NCI-H187 treated with DMSO at 0.1 percent for 48 hours (cell line): ENCODE data around the gene EYA2.
"Not testable (repeated sequence)": the region's sequence is repeated elsewhere in the genome, so short reads cannot be mapped to it uniquely, and the experiment has no call there.

ENCODE experiments used
- DNase-seq: peaks from one replicate; lab custom pipeline; 2025; lab: John Stamatoyannopoulos, UW

The EYA2 gene

DNA sequence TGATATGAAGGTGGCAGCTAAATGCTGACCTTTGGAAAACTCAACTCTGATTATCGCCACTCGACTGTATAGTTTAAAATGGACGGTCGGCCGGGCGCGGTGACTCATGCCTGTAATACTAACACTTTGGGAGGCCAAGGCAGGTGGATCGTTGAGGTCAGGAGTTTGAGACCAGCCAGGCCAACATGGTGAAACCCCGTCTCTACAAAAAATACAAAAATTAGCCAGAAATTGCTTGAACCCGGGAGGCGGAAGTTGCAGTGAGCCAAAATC is 310.1 kb downstream of the EYA2 start:
- DNase-seq = not testable (repeated sequence)

- DNase-seq = no peak
Measured at GRCh38 chr20:47205577-47206123, 311.0 kb downstream of the EYA2 start.

DNA sequence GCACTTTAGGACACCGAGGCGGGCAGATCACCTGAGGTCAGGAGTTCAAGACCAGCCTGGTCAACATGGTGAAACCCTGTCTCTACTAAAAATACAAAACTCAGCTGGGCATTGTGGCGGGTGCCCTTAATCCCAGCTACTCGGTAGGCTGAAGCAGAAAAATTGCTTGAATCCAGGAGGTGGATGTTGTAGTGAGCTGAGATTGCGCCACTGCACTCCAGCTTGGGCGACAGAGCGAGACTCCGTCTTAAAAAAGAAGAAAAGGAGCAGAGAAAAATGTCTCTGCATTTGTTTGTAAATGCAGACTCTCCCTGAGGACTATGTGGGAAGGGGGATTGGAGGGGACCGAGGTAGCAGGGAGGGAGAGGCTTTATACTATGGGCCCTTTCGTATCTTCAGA is 311.9 kb downstream of the EYA2 start:
- not testable (repeated sequence) for DNase-seq

DNA sequence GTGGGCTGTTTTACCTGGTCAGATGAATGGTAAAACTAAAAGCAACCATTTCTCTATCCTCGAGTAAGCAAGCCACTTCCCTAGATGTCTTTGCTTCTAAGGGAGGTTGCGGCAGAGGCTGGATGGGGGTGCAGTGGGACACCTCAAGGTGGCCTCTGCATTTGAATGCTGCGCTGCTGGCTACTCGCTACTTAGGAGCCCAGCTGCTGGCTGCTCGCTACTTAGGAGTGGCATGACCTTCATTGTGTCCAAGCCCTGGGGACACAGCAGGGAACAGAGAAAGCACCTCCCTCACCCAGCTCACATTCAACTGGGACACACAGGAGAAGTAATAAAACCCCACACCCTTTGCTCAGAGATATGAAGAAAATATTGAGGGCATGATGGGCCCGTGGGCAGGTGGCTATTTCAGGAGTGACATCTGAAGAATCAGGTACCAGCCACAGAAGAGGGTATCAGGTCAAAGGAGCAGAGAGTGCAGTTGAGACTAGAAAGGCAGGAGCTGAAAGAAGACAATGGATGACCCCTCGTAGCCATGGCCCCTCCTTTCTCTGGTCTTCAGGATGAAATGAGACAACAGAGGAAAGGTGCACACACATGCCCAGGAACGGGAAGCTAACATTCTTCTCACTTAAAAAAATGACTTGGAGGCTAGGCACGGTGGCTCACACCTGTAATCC is 312.5 kb downstream of the EYA2 start:
- DNase-seq = no peak

DNA sequence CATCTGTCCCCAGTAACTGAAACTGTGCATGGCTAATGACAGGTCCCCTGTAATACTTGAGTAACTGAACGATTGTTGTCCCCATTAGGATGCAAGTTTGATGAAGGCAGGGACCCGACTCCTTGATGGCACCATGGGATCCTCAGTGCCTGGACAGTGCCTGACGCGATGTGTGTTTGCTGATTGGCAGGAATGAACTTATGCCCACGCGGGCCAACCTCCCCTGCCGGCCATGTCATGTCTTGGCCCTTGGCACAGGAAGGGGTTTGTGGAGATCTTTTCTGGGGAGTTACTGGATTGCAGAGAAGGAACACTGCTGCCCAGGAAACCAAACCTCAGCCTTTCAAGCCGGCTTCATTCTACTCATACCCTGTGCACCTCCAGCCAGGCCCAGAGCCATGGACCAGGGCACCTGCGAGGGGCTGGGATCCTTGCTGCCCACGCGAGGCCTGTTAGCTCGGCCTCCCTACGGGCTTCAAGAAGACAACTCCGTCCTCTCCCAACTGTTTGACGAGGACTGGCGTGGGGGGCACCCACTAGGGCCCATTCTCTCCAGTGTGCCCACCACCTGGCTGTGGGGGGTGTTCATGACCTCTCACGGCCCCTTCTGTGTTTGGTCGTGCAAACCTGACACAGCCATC is 314.0 kb downstream of the EYA2 start:
- DNase-seq = no peak

DNA sequence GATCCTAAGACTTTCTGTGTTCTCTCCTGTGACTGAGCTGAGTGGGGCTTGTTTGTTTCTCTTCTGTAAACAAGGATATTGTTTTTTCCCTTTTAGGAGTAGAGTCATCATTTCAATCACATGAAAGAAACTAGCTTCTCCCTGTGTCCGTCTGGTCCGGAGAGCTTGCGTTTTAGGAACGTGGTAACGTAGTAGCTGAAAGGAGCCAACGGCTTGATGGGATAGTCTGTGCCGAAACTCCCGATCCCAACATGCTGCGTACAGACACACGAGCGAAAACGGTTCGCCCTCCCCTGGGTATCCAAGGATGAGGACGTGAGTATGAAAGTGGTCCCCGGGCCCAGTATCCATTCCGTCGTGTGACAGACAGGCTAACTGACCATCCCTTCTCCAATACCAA is 315.3 kb downstream of the EYA2 start:
- no peak for DNase-seq

DNA sequence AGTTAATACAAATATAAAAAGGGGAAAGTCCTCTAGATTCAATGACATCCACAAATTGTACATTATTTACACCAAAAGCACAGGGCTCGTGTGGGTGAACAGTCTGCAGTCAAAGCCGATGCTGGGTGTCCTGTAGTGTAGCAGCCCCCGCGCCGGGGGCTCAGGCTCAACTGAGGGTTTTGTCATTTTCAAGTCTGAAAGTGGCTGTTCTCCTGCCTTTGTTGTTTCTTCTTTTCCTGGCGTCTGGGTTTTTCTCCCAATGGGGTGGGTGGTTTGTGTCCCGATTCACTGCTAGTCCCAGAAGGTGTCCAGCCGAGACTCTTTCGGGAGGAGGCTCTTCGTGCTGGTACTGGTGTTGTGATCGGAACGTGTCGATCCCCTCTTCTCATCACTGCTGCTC is 315.8 kb downstream of the EYA2 start:
- no peak for DNase-seq

DNA sequence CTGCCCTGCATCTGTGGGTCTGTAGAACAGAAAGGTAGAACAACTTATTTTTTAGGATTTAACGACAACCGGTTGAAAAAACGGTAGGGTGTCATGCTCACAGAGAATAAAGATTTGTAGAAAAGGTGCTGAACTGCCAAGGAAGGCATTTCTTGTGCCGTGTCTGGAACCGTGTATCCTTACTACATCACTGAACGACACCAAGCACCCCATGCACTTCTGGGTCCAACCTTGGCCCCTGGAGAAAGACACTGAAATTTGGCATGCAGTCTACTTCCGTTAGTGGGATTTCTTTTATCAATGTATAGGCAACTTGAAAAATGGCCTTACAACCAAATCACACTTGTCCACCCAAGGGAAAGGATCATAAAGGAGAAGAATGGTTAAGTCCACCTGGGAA is 316.4 kb downstream of the EYA2 start:
- no peak for DNase-seq

- DNase-seq = no peak
Measured at GRCh38 chr20:47212606-47213207, 318.1 kb downstream of the EYA2 start.

DNA sequence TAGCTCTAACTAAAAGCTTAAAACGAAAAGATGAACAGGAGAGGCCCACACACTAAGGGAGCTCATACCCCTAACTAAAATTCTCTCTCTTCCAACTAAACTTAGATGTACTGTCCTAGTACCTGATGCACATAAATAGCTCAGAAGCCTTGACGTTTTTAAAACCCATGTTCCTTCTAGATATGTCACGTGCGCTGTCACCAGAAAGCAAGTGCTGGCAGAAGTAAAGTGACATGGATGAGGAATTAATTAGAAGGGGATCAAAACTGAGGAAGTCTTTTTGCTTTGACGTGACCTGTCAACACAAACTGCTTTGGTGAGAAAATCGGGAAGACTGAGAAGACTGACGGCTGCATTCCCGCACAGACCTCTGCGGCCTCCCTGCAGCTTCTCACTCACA is 319.3 kb downstream of the EYA2 start:
- DNase-seq = no peak

GRCh38 chr20:47215653-47216397 is 321.2 kb downstream of the EYA2 start:
- DNase-seq = no peak

DNA sequence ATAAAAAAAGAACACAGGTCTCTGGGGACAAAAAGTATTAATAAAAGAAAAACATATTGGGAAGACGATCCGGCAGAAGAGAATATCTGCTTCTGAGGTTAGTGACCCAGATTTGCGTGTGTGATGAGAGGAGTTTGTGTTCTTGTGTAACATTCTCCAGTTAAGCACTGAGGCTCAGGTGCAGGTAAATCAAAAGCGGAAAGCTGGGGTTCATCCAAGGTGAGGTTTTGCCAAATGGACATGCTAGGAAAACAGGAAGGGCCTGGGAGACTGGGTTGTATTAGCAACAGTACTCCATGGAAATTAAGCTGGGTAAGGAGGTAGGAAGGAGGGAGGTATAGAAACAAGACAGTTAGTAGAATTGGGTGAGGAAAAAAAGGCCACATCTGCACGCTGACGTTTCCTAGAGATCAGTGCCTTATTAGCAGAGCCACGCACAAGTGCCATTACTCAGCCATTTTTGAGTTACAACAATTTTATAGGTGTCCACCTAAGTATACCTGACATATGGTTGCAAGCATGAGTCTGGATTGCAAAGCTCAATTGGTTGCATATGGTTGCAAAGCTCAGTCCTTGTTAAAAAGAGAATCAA is 322.3 kb downstream of the EYA2 start:
- DNase-seq = no peak

- DNase-seq = no peak
Measured at GRCh38 chr20:47217482-47218446, 323.1 kb downstream of the EYA2 start.

DNA sequence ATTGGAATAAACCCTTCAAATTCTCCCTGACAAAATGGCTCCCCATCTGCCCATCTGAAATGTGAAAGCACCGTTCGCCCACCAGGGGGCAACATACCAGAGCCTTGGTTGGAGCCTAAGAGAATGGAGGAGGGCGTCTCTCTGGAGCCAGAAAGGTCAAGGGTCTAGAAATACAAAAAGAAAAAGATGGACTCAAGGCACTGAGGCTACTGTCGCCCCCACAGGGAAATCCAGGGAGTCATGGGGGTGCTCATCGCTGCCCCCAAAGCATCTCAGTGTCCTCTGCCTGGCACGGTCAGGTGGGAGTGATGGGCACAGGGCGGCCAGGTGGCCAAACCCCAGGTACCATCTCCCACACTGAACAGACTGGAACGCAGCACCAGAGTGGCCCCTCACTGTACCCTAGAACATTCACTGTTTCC is 325.5 kb downstream of the EYA2 start:
- DNase-seq = no peak

GRCh38 chr20:47221036-47221625 is 326.5 kb downstream of the EYA2 start:
- no peak for DNase-seq

DNA sequence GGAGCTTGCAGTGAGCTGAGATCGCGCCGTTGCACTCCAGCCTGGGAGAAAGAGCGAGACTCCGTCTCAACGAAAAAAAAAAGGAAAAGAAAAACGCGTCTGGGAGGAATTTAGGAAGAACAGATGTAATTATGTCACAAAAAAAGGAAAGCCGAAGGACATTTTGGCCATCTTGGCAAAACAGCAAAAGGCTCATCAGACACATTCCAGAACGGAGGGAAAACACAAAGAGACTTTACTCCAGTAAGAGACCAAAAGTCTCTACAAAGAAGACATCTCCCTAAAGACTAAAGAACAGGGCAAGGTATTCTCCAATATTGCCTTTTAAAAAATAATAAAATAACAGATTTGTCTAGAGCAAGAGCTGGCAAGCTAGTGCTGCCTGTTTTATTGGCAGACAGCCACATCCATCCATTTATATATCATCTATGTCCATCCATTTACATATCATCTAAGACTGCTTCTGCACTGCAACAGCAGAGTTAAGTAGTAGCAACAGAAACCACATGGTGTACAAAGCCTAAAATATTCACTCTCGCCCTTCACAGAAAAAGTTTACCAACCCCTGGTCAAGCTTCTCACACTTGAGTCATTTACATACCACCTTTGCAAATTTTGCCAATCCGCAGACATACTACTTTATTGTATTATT is 328.0 kb downstream of the EYA2 start:
- DNase-seq = no peak

DNA sequence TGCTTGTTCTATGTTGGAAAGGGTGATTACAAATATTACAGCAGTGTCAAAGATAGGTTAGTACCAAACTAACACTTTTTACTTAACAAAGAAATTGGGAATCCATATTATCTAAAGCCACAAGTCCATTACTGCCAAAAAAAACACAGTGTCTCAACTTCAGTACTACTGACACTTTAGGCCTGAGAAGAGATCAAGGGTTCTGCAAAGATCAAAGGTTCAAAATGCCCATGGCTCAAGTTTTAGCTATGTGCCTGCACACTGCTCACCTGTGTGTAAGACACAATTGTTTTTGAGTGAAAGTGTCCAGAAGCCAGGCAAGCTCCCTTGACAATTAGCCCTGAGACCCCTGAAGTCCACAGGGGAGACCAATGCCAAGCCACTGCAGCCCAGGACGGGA is 329.3 kb downstream of the EYA2 start:
- DNase-seq = no peak

DNA sequence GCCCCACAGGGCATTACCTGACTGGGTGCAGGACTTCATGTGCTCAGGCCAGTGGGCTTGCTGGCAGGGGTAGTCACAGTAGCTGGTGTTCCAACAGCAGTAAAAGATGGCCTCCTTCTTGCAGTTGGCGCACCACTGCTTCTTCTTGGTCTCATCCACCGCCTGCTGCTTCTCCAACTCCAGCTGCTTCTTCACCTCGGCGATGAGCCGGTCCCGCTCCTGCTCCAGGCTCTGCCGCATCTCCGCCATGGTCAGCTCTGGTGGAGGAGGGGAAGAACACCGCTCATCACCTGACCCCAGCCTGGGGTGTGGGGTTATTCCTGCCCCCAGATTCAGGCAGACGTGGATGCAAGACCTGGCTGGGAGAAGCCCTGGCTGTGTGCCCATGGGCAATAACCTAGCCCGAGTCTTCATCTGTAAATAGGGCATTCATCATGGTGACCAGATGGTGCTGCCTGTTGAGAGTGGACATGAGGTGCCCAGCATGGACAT is 329.7 kb downstream of the EYA2 start:
- no peak for DNase-seq

DNA sequence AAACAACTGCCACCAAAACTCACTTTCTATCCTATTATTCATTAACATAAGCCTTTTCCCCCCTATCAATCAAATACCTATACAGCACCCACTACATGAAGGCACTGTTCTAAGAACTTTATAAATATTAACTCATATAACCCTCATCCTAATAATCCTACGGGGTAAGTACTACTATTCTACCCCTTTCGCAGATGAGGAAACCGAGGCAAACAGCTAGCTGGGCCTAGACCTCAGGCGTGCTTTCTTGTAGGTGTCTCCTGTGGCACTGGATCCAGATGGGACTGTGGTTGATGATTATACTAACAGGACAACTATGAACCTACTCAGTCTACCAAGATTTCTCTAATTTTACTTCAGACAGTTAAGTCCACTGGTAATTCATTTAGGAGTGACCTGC is 330.2 kb downstream of the EYA2 start:
- DNase-seq = no peak

- no peak for DNase-seq
Measured at GRCh38 chr20:47225458-47225857, 330.8 kb downstream of the EYA2 start.
